ENCODE measurements around the gene VPS37C.

The VPS37C gene

GRCh38 chr11:61160487-61161189 is 588 bp downstream of the VPS37C start:
- no peak for DNase-seq
- in situ Hi-C loops (cut with HindIII; ENCODE audit: low pct_ligation_motif_present, low pct_unique_long_range_greater_than_20kb, low sequenced_read_pairs): no loop called here

DNA sequence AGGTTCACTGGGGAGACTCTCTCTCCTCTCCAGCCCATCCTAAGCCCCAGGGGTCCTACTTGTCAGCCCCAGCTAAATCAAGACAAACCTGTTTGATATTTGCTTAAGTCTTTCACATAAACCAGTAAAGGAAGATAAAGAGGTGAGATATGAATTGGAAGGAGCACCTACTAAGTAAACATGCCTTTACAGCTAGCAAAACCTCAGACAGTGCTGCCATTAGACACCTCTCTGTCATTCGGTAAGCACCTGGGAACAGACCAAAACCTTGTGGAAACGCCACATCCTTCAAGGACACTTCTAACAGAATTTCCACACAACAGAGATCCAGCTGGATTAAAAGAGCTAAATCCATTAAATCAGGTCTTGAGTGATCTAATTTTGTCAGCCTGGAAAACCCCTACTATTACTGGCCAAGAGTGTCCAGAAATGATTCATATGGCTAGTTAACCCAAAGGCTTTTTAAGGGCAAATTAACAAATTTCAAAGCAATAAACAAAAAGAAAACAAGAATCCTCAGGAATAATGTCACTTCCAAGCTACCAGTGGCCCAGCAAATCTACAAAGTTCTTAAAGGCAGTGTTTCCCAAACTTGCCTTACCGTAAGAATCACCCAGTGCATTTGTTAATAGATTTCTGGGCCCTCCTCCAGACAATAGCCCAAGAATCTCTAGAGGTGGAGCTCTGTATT is 2.4 kb downstream of the VPS37C start:
- no peak for DNase-seq
- in situ Hi-C loops (cut with HindIII; ENCODE audit: low pct_ligation_motif_present, low pct_unique_long_range_greater_than_20kb, low sequenced_read_pairs): no loop called here

DNA sequence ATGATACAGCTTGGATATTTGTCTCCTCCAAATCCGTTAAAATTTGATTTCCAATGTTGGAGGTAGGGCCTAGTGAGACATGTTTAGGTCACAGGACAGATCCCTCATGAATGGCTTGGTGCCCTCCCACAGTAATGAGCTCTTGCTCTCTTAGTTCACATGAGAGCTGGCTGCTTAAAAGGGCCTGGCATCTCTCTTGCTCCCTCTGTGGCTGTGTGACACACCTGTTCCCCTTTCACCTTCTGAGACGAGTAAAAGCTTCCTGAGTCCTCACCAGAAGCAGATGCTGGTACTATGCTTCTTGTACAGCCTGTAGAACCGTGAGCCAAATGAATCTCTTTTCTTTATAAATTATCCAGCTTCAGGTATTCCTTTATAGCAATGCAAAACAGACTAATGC is 3.5 kb downstream of the VPS37C start:
- in situ Hi-C loops (cut with HindIII; ENCODE audit: low pct_ligation_motif_present, low pct_unique_long_range_greater_than_20kb, low sequenced_read_pairs): no loop called here
- no peak for DNase-seq

DNA sequence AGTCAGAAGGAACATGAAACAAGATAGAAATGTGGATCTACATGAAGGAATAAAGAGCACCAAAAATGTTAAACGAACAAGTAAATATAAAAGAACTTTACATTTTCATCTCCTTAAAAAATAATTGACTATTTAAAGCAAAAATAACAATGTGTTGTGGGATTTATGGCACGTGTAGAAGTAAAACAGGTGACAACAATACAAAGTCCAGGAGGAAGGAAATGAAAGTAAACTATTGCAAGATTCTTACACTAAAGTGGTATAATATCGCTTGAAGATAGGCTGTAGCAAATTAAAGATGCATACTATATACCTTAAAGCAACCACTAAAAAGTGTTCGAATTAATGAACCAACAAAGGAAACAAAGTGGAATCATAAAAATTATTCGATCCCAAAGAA is 5.5 kb downstream of the VPS37C start:
- in situ Hi-C loops (cut with HindIII; ENCODE audit: low pct_ligation_motif_present, low pct_unique_long_range_greater_than_20kb, low sequenced_read_pairs): no loop called here

DNA sequence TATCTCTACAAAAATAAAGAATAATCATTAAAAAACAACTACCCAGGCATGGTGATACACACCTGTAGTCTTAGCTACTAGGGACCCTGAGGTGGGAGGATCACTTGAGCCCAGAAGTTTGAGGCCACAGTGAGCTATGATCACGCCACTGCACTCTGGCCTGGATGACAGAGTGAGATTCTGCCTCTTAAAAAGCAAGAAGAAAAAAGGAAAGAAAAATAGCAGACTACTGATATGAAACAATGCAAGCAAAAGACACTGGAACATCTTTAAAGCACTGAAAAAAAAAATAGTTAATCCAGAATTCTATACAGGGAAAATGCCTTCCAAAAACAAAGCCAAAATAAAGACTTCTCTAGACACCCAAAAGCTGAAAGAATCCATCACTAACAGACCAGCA is 5.9 kb downstream of the VPS37C start:
- in situ Hi-C loops (cut with HindIII; ENCODE audit: low pct_ligation_motif_present, low pct_unique_long_range_greater_than_20kb, low sequenced_read_pairs): no loop called here
- no peak for DNase-seq

More for the DNA sequence above, 5.5 kb downstream of the VPS37C start:
- no peak for DNase-seq

- no peak for DNase-seq
- in situ Hi-C loops (cut with HindIII; ENCODE audit: low pct_ligation_motif_present, low pct_unique_long_range_greater_than_20kb, low sequenced_read_pairs): no loop called here
Observed at GRCh38 chr11:61154528-61154927, 6.7 kb downstream of the VPS37C start.

- in situ Hi-C loops (cut with HindIII; ENCODE audit: low pct_ligation_motif_present, low pct_unique_long_range_greater_than_20kb, low sequenced_read_pairs): no loop called here
Observed at GRCh38 chr11:61153593-61154095, 7.6 kb downstream of the VPS37C start.

GRCh38 chr11:61152816-61153592 is 8.2 kb downstream of the VPS37C start:
- in situ Hi-C loops (cut with HindIII; ENCODE audit: low pct_ligation_motif_present, low pct_unique_long_range_greater_than_20kb, low sequenced_read_pairs): no loop called here
- DNase-seq: peak; percentile 85

More at GRCh38 chr11:61153593-61154095, 7.6 kb downstream of the VPS37C start:
- no peak for DNase-seq

- in situ Hi-C loops (cut with HindIII; ENCODE audit: low pct_ligation_motif_present, low pct_unique_long_range_greater_than_20kb, low sequenced_read_pairs): no loop called here
- no peak for DNase-seq
Observed at GRCh38 chr11:61151545-61152252, 9.5 kb downstream of the VPS37C start.

DNA sequence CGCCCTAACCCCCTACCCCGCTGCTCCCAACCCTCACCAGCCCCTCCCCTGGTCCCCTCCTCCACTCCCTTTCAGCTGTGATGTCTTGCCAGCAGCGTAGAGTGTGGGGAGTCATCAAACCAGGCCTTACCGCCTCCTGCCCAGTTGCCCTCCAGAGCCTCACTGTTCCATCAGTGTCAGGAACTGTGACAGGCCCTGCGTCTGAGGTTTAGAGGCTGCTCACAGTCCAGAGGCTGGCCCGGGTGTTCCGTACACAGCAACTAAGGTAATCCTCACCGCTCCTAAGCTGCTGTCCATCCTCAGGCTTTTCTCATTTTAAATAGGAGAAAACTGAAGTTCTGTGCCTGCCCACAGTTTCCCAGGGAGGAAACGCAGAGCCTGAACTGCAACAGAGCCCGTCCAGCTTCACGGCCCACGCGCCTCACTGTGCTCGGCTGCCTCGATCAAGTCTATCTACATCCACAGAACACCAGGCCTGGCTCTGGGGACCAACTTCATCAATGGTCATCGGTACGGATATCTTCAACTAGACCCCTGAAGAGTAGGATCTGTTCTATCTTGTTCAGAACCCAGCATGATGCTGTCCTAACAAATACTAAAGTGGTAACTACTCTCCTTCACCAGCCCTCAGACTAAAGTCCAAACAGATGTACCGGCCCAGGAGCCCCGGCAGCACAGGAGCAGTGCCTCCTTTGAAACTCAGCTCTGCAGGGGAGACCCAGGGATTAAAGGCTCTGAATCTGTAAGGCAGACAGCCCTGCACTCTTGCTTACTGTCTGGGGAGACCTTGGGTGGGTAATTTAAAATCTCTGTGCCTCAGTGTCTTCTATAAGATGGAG is 10.3 kb downstream of the VPS37C start:
- in situ Hi-C loops (cut with HindIII; ENCODE audit: low pct_ligation_motif_present, low pct_unique_long_range_greater_than_20kb, low sequenced_read_pairs): no loop called here
- DNase-seq: no peak

GRCh38 chr11:61149624-61150615 is 11.3 kb downstream of the VPS37C start:
- in situ Hi-C loops (cut with HindIII; ENCODE audit: low pct_ligation_motif_present, low pct_unique_long_range_greater_than_20kb, low sequenced_read_pairs): no loop called here

GRCh38 chr11:61147791-61148620 is 13.2 kb downstream of the VPS37C start:
- in situ Hi-C loops (cut with HindIII; ENCODE audit: low pct_ligation_motif_present, low pct_unique_long_range_greater_than_20kb, low sequenced_read_pairs): no loop called here
- no peak for DNase-seq

More at GRCh38 chr11:61149624-61150615, 11.3 kb downstream of the VPS37C start:
- no peak for DNase-seq

DNA sequence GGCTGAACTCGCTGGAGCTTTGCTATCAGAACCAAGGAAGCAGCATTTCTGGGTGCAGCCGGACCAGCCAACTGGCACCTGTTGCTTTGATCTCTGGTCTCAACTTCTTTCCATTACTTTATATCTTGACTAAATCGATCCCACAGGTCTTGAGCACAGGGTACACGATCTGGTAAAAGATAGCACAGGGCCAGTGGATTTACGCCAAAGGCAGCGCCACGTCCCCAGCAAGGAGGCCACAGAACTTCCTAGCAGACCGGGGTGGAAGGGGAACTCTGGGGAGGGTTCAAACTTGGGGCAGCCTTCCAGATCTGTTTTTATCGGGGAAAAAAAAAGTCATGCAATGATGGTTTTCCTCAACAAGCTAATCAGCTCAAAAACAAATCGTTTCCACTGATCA is 14.0 kb downstream of the VPS37C start:
- no peak for DNase-seq
- in situ Hi-C loops (cut with HindIII; ENCODE audit: low pct_ligation_motif_present, low pct_unique_long_range_greater_than_20kb, low sequenced_read_pairs): no loop called here

GRCh38 chr11:61146416-61146815 is 14.8 kb downstream of the VPS37C start:
- in situ Hi-C loops (cut with HindIII; ENCODE audit: low pct_ligation_motif_present, low pct_unique_long_range_greater_than_20kb, low sequenced_read_pairs): no loop called here
- no peak for DNase-seq

DNA sequence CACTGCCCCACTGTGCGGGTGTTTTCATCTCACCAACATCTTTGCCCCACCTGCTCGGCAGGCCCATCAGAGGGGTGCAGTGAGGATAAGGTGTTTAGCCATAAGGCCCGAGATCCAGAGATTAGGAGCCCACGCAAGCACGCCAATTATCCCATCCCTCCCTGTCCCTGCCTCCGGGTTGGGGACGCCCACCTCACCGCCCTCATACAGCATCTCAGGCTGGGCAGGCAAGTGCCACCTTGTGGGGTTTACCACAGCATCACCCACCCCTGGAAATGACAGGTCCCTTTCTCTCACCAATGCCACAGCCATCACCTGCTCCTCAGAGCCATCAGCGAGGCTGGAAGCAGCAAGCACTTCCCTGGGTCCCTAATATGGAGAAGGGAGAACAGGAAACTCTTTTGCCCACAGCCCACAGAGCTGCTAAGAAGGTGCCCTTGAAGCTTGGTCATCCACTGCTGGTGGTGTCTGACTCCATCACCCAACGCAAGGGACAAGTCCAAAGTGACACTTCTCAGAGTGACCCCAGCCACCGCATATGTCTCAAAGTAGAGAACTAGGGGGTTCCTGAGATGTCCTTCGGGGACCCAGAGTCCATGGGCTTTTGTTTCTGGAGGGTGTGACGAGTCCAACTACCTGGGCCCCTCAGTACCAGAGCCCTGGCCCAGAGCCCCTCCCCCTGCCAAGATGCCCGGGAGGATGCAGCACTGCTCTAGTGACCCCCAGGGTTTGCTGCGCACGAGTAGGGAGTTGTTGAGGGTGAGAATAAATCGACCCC is 15.8 kb downstream of the VPS37C start:
- no peak for DNase-seq
- in situ Hi-C loops (cut with HindIII; ENCODE audit: low pct_ligation_motif_present, low pct_unique_long_range_greater_than_20kb, low sequenced_read_pairs): no loop called here
